Ovary (tissue), 9 donors: ENCODE data around the gene AQP5. TPM values are rescaled to one million over a fixed set of nuclear protein-coding genes. Genes with fewer than 3 reads are reported as not detected.

Source experiments
- DNase-seq, 5 donors: peaks; one replicate each; pipeline ENCODE4 v3.0.0-alpha.2; 2019 to 2020
- H3K27ac ChIP-seq, 2 donors: fragments of 200-600 bp; one replicate each; pipeline versions ENCODE4 v1.5.1 to v1.8.0; 2019 to 2022
- H3K27me3 ChIP-seq: fragments of 200-600 bp; one replicate; pipeline ENCODE4 v1.8.0; 2022
- H3K36me3 ChIP-seq: fragments of 200-600 bp; sonication (generic); one replicate; pipeline ENCODE4 v1.5.1; 2019
- H3K4me1 ChIP-seq: one replicate; pipeline ENCODE4 v1.8.1; 2013; ENCODE audit warnings: mild to moderate bottlenecking, moderate library complexity; ENCODE audit not compliant: insufficient read depth
- H3K4me3 ChIP-seq: fragments of 200-600 bp; sonication (generic); one replicate; pipeline ENCODE4 v1.5.1; 2017
- H3K9me3 ChIP-seq, 2 donors: fragments of 200-600 bp in 1 of 2; sonication (generic) in 1 of 2; one replicate each; pipeline versions ENCODE4 v1.5.1 to v1.8.1; 2013 to 2019; ENCODE audit warnings: mild to moderate bottlenecking in 1 of 2, moderate library complexity in 1 of 2
- EP300 ChIP-seq: sonication (generic); formaldehyde crosslinking; IDR thresholded peaks from one replicate; pipeline ENCODE4 v1.6.1; 2017; ENCODE audit warnings: antibody characterized with exemption
- POLR2A ChIP-seq: fragments of 450-650 bp; IDR thresholded peaks from one replicate; pipeline ENCODE4 v1.6.1; 2017; ENCODE audit warnings: antibody characterized with exemption, mild to moderate bottlenecking, moderate library complexity
- WGBS, 3 donors: extraction: QIAGEN DNeasy Blood & Tissue Kit in 1 of 3; methylation state at CpG; one replicate each; pipeline versions ENCODE4 v1.1.5 to v1.1.7; 2013 to 2017; 5-methylcytosine and 5-hydroxymethylcytosine counted together
- intact Hi-C, 4 donors: fragments of 100-400 bp; cut with DNase I; formaldehyde crosslinking; loops; one replicate each; pipeline versions ENCODE4 v1.11.0 to v1.15.1; 2022 to 2023
- polyA plus RNA-seq, 2 donors: library from polyadenylated mRNA; stranded (reverse); fragments of 200-250 nt in 1 of 2; fragments of 350-450 nt in 1 of 2; fragmentation: Illumina TruSeq in 1 of 2; extraction: RNeasy Lipid Tissue Mini Kit (QIAGEN cat#74804) in 1 of 2; gene quantifications; one replicate each; pipeline ENCODE4 v1.2.3, GENCODE V29; 2013 to 2014
- total RNA-seq, 7 donors: library from RNA; depleted of rRNA in 2 of 7; stranded (reverse); fragments of >200 nt in 2 of 7; fragmentation: NEBNext Ultra II Directional in 3 of 7; extraction: Animal tissue kit (Norgen Biotek cat#: 25700) in 3 of 7; gene quantifications; one replicate each; pipeline versions ENCODE4 v1.1.0 to v1.2.4, GENCODE V29; 2016 to 2023
- TF ChIP-seq, protein P1 (sequence below), 3 donors: fragments of 450-650 bp in 2 of 3; fragments of 200-600 bp in 1 of 3; IDR thresholded peaks; one replicate each; pipeline versions ENCODE4 v1.5.1 to v1.8.0; 2016 to 2022; ENCODE audit warnings: antibody characterized with exemption in 3 of 3, mild to moderate bottlenecking in 1 of 3
- donor health status: DM: no; HTN: no; CAD: no; lungs with moderate emphysema.
- donor health status: DM: no; HTN: no; CAD: no.
- donor health status: Bipolar disorder and iron deficiency.
- donor health status: DM: yes; HTN: yes; CAD: no.
- donor health status: DM: no; HTN: no; CAD: no.
- donor health status: DM: yes; HTN: yes; CAD: no.

AQP5 gene
- total and polyA plus RNA-seq, 9 donors: 0.12 to 0.92 (median 0.50) TPM; not detected in 4

DNA sequence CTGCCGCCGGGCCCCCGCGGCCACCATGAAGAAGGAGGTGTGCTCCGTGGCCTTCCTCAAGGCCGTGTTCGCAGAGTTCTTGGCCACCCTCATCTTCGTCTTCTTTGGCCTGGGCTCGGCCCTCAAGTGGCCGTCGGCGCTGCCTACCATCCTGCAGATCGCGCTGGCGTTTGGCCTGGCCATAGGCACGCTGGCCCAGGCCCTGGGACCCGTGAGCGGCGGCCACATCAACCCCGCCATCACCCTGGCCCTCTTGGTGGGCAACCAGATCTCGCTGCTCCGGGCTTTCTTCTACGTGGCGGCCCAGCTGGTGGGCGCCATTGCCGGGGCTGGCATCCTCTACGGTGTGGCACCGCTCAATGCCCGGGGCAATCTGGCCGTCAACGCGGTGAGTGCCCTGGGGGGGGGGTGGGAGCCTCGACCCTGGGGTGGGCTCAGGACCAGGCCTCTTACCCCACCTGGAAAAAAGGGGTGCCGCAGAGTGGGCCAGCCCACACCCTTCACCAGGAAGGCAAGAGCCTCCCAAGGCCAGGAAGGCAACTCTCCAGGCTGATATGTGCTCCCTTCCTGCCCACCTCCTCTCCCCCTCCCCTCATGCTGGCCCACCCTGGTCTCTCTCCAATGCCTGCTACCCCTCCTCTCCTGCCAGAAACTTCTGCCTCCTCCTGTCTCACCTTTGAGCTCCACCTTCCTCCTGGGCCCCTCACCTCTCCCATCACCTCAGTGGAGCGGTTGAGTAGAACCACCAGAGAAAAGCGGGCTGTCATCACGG, 507 bp downstream of the AQP5 start:
- H3K36me3 ChIP-seq: no peaks in the 10 kb centered on the region
- no peak overlapping the region for H3K4me3 ChIP-seq
- no peak for TF ChIP-seq POLR2A
- no peak for TF ChIP-seq EP300
- TF ChIP-seq, protein P1, sequence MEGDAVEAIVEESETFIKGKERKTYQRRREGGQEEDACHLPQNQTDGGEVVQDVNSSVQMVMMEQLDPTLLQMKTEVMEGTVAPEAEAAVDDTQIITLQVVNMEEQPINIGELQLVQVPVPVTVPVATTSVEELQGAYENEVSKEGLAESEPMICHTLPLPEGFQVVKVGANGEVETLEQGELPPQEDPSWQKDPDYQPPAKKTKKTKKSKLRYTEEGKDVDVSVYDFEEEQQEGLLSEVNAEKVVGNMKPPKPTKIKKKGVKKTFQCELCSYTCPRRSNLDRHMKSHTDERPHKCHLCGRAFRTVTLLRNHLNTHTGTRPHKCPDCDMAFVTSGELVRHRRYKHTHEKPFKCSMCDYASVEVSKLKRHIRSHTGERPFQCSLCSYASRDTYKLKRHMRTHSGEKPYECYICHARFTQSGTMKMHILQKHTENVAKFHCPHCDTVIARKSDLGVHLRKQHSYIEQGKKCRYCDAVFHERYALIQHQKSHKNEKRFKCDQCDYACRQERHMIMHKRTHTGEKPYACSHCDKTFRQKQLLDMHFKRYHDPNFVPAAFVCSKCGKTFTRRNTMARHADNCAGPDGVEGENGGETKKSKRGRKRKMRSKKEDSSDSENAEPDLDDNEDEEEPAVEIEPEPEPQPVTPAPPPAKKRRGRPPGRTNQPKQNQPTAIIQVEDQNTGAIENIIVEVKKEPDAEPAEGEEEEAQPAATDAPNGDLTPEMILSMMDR (IDR thresholded peaks at IDR 0.05): no peak
- WGBS, 3 donors: 65 to 68% (median 66%) methylated on average over 36 to 37 of the region's 37 CpGs
- H3K9me3 ChIP-seq: no peaks in the 10 kb centered on the region
- H3K27me3 ChIP-seq: peaks cover 4% of the 10 kb centered on the region
- no peak overlapping the region for H3K27ac ChIP-seq
- DNase-seq: no peak
- intact Hi-C loops: loop anchor here in 1 of 4 donors (10.0 kb wide), 3 partner anchors 93 to 213 kb away; partner anchors contain the start of gene ASIC1
- peaks cover 4% of the 10 kb centered on the region for H3K4me1 ChIP-seq

DNA sequence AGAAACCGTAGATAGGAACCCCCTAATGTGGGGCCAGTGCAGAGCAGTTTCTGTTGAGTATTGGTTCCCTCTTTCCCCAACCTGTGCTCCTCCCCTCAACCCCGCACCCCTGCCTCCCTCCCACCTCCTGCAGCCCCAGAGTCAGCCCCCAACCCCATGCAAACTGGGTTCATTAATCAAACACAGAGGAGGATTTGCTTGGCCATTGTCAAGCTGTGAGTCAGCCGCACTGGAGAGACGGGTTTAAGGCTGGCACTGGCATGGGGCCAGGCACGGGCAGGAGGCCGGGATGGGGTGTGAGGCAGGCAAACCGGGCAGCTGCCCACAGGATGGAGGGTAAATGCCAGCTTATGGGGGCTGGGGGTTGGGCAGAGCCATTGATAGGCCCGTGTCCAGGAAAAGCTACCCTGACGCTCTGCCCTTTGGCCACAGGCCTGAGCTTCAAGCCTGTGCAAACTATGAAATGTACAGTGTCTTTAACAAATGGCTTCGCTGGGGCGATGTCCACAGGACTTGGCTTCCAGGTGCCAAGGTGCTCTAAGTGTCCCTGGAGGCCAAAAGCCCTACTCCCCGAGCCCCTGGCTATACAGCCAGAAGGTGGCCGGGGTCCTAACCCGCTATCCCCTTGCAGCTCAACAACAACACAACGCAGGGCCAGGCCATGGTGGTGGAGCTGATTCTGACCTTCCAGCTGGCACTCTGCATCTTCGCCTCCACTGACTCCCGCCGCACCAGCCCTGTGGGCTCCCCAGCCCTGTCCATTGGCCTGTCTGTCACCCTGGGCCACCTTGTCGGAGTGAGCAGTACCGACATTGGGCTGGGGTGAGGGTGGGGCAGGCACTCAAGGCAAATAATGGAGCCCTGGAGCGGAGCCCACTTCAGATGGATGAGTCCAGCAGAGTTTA, 1.4 kb downstream of the AQP5 start:
- Histone ChIP-seq H3K9me3 (no peaks in the 10 kb centered on the region), H3K27ac (no peak overlapping the region), H3K4me3 (no peak overlapping the region), H3K4me1 (peaks cover 9% of the 10 kb centered on the region), H3K27me3 (peaks cover 4% of the 10 kb centered on the region), H3K36me3 (no peaks in the 10 kb centered on the region)
- intact Hi-C loops: loop anchor here in 1 of 4 donors (10.0 kb wide), 3 partner anchors 92 to 212 kb away; partner anchors contain the start of gene ASIC1
- no peak for TF ChIP-seq EP300
- TF ChIP-seq, protein P1 (IDR thresholded peaks at IDR 0.05): no peak
- TF ChIP-seq POLR2A: no peak
- DNase-seq: no peak
- 86 to 88% (median 88%) methylated on average over 18 to 21 of the region's 21 CpGs for WGBS, 3 donors

DNA sequence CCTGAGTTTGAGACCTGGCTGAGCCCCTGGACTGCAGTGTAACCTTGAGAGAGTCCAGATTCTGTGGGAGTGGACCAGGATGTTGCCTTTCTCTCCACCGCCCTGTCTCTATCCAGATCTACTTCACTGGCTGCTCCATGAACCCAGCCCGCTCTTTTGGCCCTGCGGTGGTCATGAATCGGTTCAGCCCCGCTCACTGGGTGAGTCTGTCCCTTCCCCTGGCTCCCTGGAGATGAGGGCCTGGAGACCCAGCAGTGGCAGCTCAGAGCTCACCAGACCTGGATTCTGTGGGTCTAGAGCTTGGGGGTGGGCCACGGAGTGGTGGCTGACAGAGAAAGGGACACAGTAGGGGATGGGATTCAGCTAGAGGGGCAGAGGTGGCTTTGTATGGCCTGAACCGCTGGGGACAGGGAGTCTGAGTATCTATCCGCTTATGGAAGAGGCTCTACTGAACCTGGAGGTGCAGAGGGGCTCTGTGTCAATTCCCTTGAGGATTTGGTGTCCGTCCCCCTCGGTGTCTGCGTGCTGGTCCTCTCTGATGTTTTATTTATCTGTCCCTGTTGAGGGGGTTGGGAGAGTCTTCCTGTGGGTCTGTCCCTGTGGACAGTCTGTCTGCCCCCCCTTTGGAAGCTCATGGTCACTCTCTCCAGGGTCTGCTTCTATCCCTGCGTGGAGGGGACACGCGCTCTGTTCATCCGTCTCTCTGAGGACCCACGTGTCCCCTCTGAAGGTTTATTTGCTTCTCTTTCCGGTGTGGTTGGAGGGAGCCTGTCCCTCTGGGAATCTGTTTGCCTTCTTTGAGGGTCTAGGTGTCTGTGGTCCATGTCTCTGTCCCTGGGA, 2.5 kb downstream of the AQP5 start:
- H3K4me3 ChIP-seq: no peak overlapping the region
- intact Hi-C loops: loop anchor here in 1 of 4 donors (10.0 kb wide), 3 partner anchors 91 to 211 kb away; partner anchors contain the start of gene ASIC1
- DNase-seq: no peak
- no peak overlapping the region for H3K27ac ChIP-seq
- peaks cover 4% of the 10 kb centered on the region for H3K27me3 ChIP-seq
- no peak for TF ChIP-seq POLR2A
- H3K4me1 ChIP-seq: peaks cover 9% of the 10 kb centered on the region
- H3K36me3 ChIP-seq: no peaks in the 10 kb centered on the region
- H3K9me3 ChIP-seq: no peaks in the 10 kb centered on the region
- WGBS, 3 donors: 78 to 88% (median 81%) methylated on average over 16 to 17 of the region's 17 CpGs

DNA sequence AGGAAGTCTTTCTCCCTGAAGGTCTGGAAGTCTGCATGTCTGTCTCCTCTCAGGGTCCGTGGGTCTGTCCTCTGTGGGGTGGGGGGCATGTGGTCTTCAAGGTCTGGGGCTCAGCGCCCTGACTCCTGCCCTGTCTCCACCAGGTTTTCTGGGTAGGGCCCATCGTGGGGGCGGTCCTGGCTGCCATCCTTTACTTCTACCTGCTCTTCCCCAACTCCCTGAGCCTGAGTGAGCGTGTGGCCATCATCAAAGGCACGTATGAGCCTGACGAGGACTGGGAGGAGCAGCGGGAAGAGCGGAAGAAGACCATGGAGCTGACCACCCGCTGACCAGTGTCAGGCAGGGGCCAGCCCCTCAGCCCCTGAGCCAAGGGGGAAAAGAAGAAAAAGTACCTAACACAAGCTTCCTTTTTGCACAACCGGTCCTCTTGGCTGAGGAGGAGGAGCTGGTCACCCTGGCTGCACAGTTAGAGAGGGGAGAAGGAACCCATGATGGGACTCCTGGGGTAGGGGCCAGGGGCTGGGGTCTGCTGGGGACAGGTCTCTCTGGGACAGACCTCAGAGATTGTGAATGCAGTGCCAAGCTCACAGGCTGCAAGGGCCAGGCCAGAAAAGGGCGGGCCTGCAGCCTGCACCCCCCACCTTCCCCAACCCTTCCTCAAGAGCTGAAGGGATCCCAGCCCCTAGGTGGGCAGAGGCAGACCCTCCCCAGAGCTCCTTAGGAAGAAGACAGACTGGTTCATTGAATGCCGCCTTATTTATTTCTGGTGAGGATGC, 3.4 kb downstream of the AQP5 start:
- H3K4me3 ChIP-seq: no peak overlapping the region
- WGBS, 3 donors: 66 to 73% (median 70%) methylated on average over 13 of the region's 13 CpGs
- no peaks in the 10 kb centered on the region for H3K36me3 ChIP-seq
- intact Hi-C loops: loop anchor here (5.0 to 10.0 kb wide), 7 partner anchors 90 to 210 kb away; partner anchors contain the start of gene ASIC1 (in 2 of the 4)
- no peak overlapping the region for H3K27ac ChIP-seq
- no peak for DNase-seq
- TF ChIP-seq POLR2A (no peak), EP300 (no peak)
- TF ChIP-seq, protein P1 (IDR thresholded peaks at IDR 0.05): no peak
- peaks cover 9% of the 10 kb centered on the region for H3K4me1 ChIP-seq
- H3K9me3 ChIP-seq: no peaks in the 10 kb centered on the region
- H3K27me3 ChIP-seq: peaks cover 4% of the 10 kb centered on the region
